Measurements from ENCODE around the gene UBE2J2. TPM values are rescaled to one million over a fixed set of nuclear protein-coding genes. Genes with fewer than 3 reads are reported as not detected.
"Not testable (repeated sequence)": the region's sequence is repeated elsewhere in the genome, so short reads cannot be mapped to it uniquely, and the experiment has no call there.

UBE2J2 gene
- total RNA-seq, 2 donors from 2014 or later: 59.4 to 80.5 TPM

DNA sequence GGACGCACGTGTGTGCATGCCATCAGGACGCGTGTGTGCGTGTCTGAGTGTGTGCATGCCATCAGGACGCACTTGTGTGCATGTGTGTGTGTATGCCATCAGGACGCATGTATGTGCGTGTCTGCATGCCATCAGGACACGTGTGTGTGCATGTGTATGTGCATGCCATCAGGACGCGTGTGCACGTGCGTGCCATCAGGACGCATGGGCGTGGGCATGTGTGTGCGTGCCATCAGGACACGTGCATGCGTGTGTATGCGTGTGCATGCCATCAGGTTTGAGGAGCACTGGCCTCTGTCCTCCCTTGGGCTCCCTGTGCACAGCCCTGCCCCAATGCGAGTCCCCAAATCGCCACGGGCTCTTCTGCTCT, 14.6 kb downstream of the UBE2J2 start:
- ATAC-seq: no peak
- no peak for DNase-seq (ENCODE audit: low spot score in 2 of 2)
- Mint-ChIP-seq H3K36me3 (peaks cover 5 to 13% of the 10 kb centered on the region in 2 donors), H3K27ac (no peak overlapping the region), H3K9me3 (no peaks in the 10 kb centered on the region)

DNA sequence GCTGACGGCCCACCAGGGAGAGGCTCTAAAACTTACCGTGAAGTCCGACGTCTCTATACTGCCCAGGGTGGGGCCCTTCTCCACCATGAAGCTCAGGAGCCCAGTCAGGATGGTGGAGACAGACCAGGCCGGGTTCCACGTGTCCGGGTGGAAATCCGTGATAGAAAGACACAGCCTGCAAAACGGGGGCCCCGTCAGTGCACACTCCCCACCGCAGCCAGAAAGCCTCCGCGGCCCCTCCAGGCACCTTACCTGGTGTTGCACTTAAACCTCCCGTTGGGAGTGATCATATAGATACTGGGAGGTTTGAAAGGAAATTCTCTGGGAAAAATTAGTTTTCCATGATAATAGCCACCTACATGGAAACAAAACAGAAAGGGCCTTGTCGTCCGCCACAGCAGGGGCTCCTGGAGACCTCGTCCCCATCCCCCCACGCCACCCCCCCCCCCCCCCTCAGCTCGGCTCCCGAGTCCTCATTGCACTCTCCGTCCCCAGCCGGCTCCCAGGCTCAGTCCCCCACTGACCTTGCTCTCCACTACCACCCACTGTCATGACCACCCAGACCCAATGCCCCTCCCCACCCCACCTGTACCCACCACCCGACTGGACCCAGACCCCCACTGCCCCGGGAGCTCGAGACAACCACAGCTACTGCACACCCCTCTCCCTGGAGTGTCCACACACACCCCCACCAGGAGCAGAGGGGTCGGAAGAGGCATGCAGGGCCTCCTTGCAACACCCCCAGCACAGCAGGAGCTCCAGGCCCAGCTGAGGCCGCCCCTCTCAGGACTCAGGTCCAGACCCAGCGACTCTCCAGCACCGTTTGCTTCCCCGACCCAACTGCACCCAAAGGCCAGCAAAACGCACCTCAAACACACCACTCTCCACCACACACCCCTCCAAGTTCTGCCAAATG, 16.4 kb downstream of the UBE2J2 start:
- Mint-ChIP-seq H3K36me3 (peaks cover 6 to 21% of the 10 kb centered on the region in 2 donors), H3K9me3 (no peaks in the 10 kb centered on the region), H3K27ac (peak overlapping the region in 1 of 2 donors; percentile 45)
- ATAC-seq (no peak), DNase-seq (ENCODE audit: low spot score in 2 of 2) (no peak)

DNA sequence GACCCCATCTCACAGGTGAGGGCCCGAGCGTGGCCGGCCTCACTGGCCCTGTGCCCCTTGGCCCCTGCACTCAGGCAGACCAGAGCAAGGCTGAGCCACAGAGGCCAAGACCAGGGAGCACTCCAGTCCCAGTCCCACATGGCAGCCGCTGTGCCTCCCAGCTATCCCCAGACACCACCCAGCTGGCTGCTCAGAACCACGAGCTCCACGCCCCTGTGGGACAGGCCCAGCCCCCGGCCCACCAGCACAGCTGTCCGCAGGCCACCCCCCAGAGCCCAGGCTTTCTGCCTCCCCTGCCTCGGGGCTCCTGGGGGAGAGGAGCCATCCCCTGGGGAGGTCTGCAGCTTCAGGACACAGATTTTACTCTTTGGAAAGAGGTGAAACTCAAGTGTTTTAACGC, 18.0 kb downstream of the UBE2J2 start:
- no peak overlapping the region for H3K27ac Mint-ChIP-seq
- DNase-seq (ENCODE audit: low spot score in 2 of 2) (no peak), ATAC-seq (no peak)
- no peaks in the 10 kb centered on the region for H3K9me3 Mint-ChIP-seq
- H3K36me3 Mint-ChIP-seq: peaks cover 6 to 21% of the 10 kb centered on the region in 2 donors

DNA sequence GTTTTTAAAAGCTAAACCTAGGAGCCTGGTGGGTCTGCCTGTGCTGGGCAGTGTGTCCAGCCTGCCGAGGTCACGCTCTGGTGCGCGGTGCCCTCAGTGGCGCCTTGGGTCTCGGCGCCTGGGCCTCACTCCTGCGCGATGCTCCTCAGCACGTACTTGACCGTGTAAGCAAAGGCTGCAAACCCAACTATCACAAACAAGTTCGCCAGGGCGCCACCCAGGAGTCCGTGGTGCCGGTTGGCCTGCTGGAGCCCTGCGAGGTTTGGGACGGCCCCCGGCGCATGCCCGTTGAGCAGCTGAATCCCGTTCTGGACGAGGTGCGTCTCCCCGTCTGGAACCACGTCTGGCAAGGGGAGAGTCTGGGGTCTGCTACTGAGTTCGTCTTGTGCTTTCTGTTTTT, 18.6 kb downstream of the UBE2J2 start:
- no peak for DNase-seq (ENCODE audit: low spot score in 2 of 2)
- Mint-ChIP-seq H3K27ac (no peak overlapping the region), H3K9me3 (no peaks in the 10 kb centered on the region), H3K36me3 (peaks cover 6 to 21% of the 10 kb centered on the region in 2 donors)
- no peak for ATAC-seq

DNA sequence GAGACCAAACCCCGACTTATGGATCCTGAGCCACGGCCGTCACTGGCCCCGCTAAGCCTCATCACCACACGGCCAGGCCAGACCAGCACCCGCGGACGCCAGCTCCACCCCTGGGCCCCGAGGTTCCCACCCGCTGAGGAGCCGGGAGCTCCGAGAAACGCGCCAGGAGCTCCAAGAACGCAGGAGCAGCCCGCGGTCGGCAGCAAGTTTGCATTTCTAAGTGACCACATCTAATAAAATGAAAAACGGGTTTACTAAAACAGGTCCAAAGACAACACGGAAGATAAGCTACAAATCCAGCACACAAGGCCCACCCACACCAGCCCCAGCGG, 19.0 kb downstream of the UBE2J2 start:
- H3K9me3 Mint-ChIP-seq: no peaks in the 10 kb centered on the region
- peaks cover 6 to 17% of the 10 kb centered on the region in 2 donors for H3K36me3 Mint-ChIP-seq
- DNase-seq (ENCODE audit: low spot score in 2 of 2) (no peak), ATAC-seq (no peak)
- H3K27ac Mint-ChIP-seq: no peak overlapping the region

DNA sequence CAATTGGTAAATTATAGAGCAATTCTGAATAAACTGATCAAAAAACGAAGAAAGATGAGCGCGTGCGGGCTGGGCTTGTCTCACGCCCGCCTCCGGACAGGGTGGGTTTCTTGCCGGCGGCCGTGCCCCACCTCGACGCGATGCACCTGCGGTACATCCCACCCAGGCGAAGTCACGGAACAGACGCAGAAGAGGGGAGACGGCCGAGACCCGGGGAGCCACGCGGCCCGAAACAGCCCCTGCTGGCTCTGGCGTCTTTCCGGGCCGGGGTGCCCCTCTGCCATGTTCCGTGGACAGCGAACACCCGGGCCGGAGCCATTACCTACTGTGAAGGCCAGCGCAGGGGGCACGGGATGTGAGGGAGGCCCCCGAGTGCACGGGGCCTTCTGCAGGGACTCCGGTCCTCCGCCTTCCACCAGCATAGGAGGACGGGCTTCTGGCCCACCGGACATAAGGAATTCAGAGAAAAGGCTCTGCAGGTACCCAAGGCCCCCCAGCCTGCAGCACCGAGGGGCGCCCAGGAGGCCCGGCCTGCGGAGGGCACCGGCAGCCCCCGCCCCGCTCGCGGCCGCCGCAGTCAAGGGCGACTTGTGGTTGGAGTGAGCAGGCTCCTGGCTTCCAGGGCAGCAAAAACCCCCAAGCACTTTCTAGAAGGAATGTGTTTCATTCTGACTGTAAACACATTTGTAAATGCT, 19.5 kb downstream of the UBE2J2 start:
- DNase-seq (ENCODE audit: low spot score in 2 of 2) (no peak), ATAC-seq (no peak)
- Mint-ChIP-seq H3K36me3 (peaks cover 6 to 13% of the 10 kb centered on the region in 2 donors), H3K27ac (peak overlapping the region in 1 of 2 donors; percentile 67), H3K9me3 (no peaks in the 10 kb centered on the region)

DNA sequence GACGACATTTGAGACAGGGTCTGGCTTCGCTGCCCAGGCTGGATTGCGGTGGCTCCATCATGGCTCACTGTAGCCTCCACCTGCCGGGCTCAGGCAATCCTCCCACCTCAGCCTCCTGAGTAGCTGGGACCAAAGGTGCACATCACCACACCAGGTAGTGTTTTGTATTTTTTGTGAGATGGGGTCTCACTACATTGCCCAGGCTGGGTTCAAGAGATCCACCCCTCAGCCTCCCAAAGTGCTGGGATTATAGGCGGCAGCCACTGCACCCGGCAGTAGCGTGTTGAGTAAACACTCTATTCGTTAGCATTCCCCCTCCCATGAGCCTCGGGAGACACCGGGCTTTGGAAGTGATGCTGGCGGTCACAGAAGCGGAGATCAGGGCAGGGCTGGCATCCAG, 20.3 kb downstream of the UBE2J2 start:
- no peak for DNase-seq (ENCODE audit: low spot score in 2 of 2)
- ATAC-seq: no peak
- Mint-ChIP-seq H3K9me3 (no peaks in the 10 kb centered on the region), H3K27ac (peak overlapping the region in 1 of 2 donors; percentile 67), H3K36me3 (peaks cover 6 to 13% of the 10 kb centered on the region in 2 donors)

DNA sequence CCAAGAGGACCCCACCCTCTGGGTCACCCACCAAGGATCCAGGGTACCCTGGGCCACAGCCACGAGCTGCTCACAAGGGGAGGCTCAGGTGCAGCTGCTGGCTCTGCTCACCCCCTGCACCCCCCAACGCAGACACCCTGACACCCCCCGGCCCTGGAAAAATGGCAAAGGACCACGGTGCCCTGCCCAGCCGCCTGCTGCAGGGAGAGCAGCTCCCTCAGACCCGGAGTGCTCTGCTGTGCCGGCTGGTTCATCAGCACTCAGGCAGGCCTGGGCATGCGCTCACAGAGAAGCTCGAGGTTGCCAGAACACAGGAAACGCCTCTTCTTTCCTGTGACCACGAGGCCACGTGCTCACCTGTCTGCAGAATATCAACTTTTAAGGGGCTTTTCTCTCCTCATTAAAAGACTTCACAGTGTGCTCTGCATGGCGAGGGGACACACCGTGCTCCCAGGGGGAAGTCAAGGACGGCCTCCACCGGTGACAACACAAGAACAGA, 22.8 kb downstream of the UBE2J2 start:
- H3K36me3 Mint-ChIP-seq: peaks cover 6 to 8% of the 10 kb centered on the region in 2 donors
- H3K9me3 Mint-ChIP-seq: no peaks in the 10 kb centered on the region
- ATAC-seq (peak; percentile 77 to 92), DNase-seq (ENCODE audit: low spot score in 2 of 2) (peak in 1 of 2 donors; percentile 84)
- H3K27ac Mint-ChIP-seq: peak overlapping the region; percentile 65 to 95

DNA sequence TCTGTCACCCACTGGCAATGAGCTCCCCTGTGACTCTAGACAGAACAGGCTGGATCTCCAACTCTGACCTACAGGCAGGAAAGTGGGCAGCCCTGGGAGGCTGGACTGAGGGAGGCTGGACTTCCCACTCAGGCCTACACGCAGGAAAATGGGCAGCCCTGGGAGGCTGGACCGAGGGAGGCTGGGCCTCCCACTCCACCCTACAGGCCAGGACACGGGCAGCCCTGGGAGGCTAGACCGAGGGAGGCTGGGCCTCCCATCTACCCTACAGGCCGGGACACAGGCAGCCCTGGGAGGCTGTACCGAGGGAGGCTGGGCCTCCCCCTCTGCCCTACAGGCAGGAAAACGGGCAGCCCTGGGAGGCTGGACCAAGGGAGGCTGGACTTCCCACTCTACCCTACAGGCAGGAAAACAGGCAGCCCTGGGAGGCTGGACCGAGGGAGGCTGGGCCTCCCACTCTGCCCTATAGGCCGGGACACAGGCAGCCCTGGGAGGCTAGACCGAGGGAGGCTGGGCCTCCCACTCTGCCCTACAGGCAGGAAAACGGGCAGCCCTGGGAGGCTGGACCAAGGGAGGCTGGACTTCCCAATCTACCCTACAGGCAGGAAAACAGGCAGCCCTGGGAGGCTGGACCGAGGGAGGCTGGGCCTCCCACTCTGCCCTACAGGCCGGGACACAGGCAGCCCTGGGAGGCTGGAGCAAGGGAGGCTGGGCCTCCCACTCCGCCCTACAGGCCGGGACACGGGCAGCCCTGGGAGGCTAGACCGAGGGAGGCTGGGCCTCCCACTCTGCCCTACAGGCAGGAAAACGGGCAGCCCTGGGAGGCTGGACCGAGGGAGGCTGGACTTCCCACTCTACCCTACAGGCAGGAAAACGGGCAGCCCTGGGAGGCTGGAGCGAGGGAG, 25.4 kb downstream of the UBE2J2 start:
- H3K27ac Mint-ChIP-seq; ATAC-seq; H3K36me3 Mint-ChIP-seq; DNase-seq (ENCODE audit: low spot score in 2 of 2); H3K9me3 Mint-ChIP-seq: not testable (repeated sequence)

DNA sequence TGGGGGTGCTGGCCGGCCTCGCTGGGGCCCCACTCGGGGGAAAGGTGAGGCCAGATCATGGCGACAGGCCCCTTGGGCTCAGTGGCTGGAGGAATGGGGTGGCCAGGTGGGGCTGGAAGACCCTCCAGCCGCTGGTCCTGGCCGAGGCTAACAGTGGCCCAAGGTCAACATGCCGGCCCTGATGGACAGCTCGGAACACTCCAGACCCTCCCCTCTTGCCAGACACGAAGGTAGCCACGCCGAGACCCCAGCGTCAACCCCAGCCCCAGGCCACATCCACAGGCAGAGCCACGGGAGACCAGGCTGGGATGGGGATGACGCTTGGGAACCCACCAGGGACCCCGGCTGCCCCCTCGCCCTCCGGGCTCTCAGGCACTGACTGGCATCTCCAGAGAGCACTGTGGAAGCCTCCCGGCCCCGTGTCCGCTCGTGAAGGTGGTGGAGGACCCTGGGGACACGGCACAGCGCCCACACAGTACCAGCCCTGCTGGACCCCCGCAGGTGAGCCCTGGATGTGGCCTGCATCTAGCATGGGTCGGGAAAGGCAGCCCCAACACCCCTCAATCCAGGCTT, 26.2 kb downstream of the UBE2J2 start:
- ATAC-seq (no peak), DNase-seq (ENCODE audit: low spot score in 2 of 2) (no peak)
- Mint-ChIP-seq H3K9me3 (no peaks in the 10 kb centered on the region), H3K27ac (no peak overlapping the region), H3K36me3 (no peaks in the 10 kb centered on the region)

DNA sequence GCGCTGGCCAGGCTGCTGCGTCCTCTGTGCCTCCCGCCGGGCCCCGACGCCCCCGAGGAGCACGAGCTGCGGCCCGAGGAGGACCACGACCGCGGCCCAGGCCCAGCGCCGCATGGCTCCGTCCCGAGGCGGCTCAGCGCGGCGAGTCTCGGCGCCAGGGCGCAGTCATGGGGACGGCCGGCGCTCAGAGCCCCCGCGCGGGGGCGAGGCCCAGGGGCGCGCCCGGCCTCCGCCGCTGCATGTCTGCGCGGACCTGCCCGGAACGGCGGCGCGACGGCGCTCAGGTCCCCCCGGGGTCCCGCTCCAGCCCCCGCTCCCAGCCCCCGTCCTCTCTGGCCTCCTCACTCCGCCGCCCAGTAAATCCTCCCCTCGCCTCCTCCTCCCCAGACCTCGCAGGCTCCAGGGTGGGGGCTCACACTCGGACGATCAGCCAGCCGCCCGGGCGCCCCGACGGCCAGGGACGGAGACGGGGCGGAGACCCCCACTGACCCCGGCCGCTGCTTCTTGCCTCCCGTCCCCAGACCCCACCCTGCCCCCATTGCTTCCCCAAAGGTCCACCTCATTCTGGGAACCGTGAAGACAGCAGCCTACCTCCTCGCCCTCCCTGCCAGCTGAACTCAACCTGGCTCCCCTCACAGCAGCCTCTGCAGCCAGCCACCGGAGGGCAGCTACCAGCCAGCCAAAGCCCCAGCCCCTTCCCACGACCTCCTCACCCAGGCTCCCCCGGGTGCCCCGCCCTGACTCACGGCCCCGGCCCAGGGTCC, 26.9 kb downstream of the UBE2J2 start, which contains the start of gene C1QTNF12:
Gene C1QTNF12 (minus strand): TSS at position 146 of the 764 bp plus-strand sequence. CDS start 32 bp downstream, at position 114.
- ATAC-seq: no peak
- no peak within 1 kb of the TSS for H3K27ac Mint-ChIP-seq
- DNase-seq (ENCODE audit: low spot score in 2 of 2): no peak

DNA sequence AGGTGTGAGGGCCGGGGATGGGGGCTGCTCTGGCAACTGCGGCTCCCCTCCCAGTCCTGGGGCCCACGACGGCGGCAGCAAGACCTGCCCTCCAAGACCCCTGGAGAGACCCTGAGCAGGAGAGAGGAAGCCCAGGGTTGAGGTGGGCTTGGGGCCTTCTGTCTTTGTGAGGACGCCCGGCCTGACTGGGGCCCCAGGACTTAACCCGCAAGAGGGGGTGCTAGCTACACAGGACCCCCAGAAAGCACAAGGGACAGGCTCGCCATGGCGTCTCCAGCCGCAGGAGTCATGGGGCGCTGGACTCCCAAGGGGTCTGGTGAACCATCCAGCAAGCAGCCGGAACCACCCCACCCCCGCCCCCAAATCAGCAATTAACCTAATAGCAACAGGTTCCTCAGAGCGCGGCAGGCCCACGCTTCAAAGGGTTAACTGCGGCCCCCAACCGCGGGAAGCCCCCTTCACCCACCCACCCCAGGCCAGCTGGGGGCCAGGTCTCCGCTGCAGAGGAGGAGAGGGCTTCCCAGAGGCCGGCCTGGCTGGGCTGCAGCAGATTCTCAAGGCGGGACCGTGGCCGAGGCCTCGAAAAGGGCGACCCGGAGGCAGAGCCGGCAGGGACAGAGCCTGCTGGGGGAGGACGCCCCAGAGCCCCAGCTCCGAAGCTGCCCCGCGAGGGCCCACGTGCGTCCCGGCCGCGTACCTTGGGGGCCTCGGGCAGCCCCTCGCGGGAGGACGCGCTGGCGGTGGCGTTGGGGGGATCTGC, 27.7 kb downstream of the UBE2J2 start:
- no peak for ATAC-seq
- no peaks in the 10 kb centered on the region for H3K9me3 Mint-ChIP-seq
- H3K27ac Mint-ChIP-seq: no peak overlapping the region
- no peaks in the 10 kb centered on the region for H3K36me3 Mint-ChIP-seq
- no peak for DNase-seq (ENCODE audit: low spot score in 2 of 2)

More for the DNA sequence above, 26.9 kb downstream of the UBE2J2 start, which contains the start of gene C1QTNF12:
- H3K9me3 Mint-ChIP-seq: no peaks in the 10 kb centered on the region
- H3K36me3 Mint-ChIP-seq: no peaks in the 10 kb centered on the region

DNA sequence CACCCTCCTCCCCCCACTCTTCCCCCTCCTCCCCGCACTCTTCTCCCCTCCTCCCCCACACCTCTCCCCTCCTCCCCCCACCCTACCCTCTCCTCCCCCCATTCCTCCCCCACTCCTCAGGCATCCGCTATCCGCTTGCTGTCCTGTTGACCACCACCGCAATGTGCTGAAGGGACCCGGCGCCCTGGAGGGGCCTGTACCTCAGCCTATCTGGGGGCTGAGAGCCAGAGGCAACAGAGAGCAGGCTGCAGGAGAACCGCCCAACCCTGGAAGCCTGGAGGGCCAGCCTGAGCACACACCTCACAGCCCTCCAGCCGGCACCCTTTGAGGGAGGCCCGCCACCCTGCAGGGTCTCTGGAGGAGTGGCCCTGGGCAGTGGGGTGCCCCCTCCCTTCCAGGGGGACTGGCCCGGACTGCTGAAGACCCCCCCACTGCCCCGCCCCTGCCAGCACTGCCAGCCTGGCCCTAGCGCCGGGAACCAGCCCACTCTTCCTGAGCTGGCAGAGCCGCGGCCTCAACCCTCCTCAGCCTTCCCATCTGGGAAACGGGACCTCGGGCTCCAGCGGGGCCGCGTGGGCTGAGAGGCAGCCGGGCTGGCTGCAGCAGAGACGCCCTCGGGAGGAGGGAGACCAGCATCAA, 28.4 kb downstream of the UBE2J2 start:
- DNase-seq (ENCODE audit: low spot score in 2 of 2) (no peak), ATAC-seq (no peak)
- H3K36me3 Mint-ChIP-seq: no peaks in the 10 kb centered on the region

DNA sequence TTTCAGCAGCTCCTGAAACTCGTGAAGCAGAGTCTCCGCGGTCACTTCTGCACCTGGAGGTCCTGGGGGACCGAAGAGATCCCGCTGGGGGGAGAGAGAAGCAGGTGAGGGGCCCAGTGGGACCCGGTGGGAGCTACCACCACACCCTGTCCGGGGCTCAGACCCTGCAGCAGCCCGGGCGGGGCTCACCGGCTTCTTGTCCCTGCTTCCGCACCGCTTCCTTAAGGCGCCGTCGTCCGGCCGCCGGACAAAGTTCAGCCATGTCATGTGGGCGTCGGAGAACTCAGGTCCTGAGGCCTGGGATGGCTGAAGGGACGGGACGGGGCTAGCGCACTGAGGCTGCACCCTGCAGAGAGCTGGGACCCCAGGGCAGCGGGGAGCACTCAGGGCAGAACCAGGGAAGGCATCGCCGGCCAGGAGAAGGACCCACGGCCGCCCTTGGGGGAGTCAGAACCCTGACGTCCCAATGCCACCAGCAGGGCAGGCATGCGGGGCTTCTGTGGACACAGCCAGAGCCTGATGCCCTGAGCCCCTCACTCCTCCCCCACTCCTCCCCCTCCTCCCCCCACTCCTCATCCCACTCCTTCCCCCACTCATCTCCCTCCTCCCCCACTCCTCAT, 29.4 kb downstream of the UBE2J2 start:
- Mint-ChIP-seq H3K36me3 (no peaks in the 10 kb centered on the region), H3K9me3 (no peaks in the 10 kb centered on the region), H3K27ac (no peak overlapping the region)
- ATAC-seq (no peak), DNase-seq (ENCODE audit: low spot score in 2 of 2) (no peak)

More for the DNA sequence above, 28.4 kb downstream of the UBE2J2 start:
- Mint-ChIP-seq H3K27ac (no peak overlapping the region), H3K9me3 (no peaks in the 10 kb centered on the region)
